K562 (cell line): ENCODE results near the gene POLR1H. TPM values are rescaled to one million over a fixed set of nuclear protein-coding genes. Genes with fewer than 3 reads are reported as not detected.

Source experiments
- ARID1B ChIP-seq: fragments of 450-650 bp; IDR thresholded peaks from 2 replicates; pipeline ENCODE4 v1.6.1; 2016; ENCODE audit warnings: antibody characterized with exemption, mild to moderate bottlenecking, inconsistent platforms
- E2F4 ChIP-seq: sonication (generic); formaldehyde crosslinking; IDR thresholded peaks from 2 replicates; pipeline ENCODE4 v1.8.0; 2022; ENCODE audit warnings: mild to moderate bottlenecking, low read depth, missing genetic modification reagents
- E4F1 ChIP-seq: fragments of 250-450 bp; sonication (Bioruptor Pico); IDR thresholded peaks from 2 replicates; pipeline ENCODE4 v1.5.0; 2021; ENCODE audit warnings: mild to moderate bottlenecking, borderline replicate concordance
- GATAD2B ChIP-seq: fragments of 450-650 bp; IDR thresholded peaks from 2 replicates; pipeline ENCODE4 v1.6.1; 2017; ENCODE audit warnings: mild to moderate bottlenecking, borderline replicate concordance
- GMEB1 ChIP-seq: fragments of 250-450 bp; sonication (Bioruptor Pico); IDR thresholded peaks from 2 replicates; pipeline ENCODE4 v1.4.0; 2020; ENCODE audit warnings: mild to moderate bottlenecking
- ILF3 ChIP-seq: fragments of 450-650 bp; IDR thresholded peaks from 2 replicates; pipeline ENCODE4 v1.6.1; 2018; ENCODE audit warnings: antibody characterized with exemption, mild to moderate bottlenecking, moderate library complexity, borderline replicate concordance
- MAFF ChIP-seq: IDR thresholded peaks from 2 replicates; pipeline ENCODE4 v1.6.1; 2012; ENCODE audit warnings: low read length, improper control_type of control experiment
- MXI1 ChIP-seq: IDR thresholded peaks from 2 replicates; pipeline ENCODE4 v1.6.1; 2011; ENCODE audit warnings: low read depth, mild to moderate bottlenecking, improper control_type of control experiment, low read length
- RBFOX2 ChIP-seq: fragments of 200-400 bp; formaldehyde crosslinking; IDR thresholded peaks from 2 replicates; pipeline ENCODE4 v1.6.1; 2017; ENCODE audit warnings: low read depth, mild to moderate bottlenecking, low read length, moderate library complexity
- SMARCB1 ChIP-seq: IDR thresholded peaks from 2 replicates; pipeline ENCODE4 v1.6.1; 2011; ENCODE audit warnings: improper control_type of control experiment, low read depth; ENCODE audit not compliant: insufficient read length
- SNRNP70 ChIP-seq: fragments of 200-400 bp; formaldehyde crosslinking; optimal IDR thresholded peaks from 2 replicates; pipeline ENCODE3; 2017; ENCODE audit warnings: low read depth, low read length
- SP1 ChIP-seq: sonication (generic); formaldehyde crosslinking; IDR thresholded peaks from 2 replicates; pipeline ENCODE4 v1.8.1; 2022; ENCODE audit warnings: mild to moderate bottlenecking, missing genetic modification reagents
- ZBTB33 ChIP-seq: sonication (generic); formaldehyde crosslinking; IDR thresholded peaks from 2 replicates; pipeline ENCODE4 v1.8.1; 2023; ENCODE audit warnings: mild to moderate bottlenecking, missing genetic modification reagents
- ZBTB5 ChIP-seq: fragments of 450-650 bp; IDR thresholded peaks from 2 replicates; pipeline ENCODE4 v1.6.1; 2017; ENCODE audit warnings: antibody characterized with exemption
- ZNF239 ChIP-seq: fragments of 250-450 bp; sonication (Bioruptor Pico); IDR thresholded peaks from 2 replicates; pipeline ENCODE4 v1.4.0; 2020; ENCODE audit warnings: mild to moderate bottlenecking
- ZNF785 ChIP-seq: fragments of 250-450 bp; sonication (Bioruptor Pico); IDR thresholded peaks from 2 replicates; pipeline ENCODE4 v1.4.0; 2020; ENCODE audit warnings: mild to moderate bottlenecking
- polyA plus RNA-seq, 8 experiments: library from polyadenylated mRNA; depleted of rRNA in 4 of 8; stranded (reverse) in 5 of 8; unstranded in 3 of 8; fragments of >200 nt; fragmentation: Nextera tagmentation in 2 of 8; fragmentation: Illumina TruSeq in 1 of 8; extraction: Ambion mirVana in 2 of 8; extraction: Trizol in 1 of 8; gene quantifications; 2 replicates each; pipeline versions ENCODE4 v1.2.1 to v1.2.3, GENCODE V29; 2011 to 2014; ENCODE audit warnings: inconsistent platforms in 1 of 8, missing spikeins in 1 of 8
- total RNA-seq, 7 experiments: library from RNA; depleted of rRNA in 6 of 7; stranded (reverse); fragments of >200 nt in 6 of 7; fragmentation: Illumina TruSeq in 2 of 7; extraction: Trizol in 2 of 7; gene quantifications; 2 replicates each; pipeline versions ENCODE4 v1.2.1 to v1.2.3, GENCODE V29; 2011 to 2021; ENCODE audit warnings: low replicate concordance in 1 of 7

POLR1H gene
- total and polyA plus RNA-seq, 9 of the 15 experiments (the other 6 are each of a cell fraction or from before 2014, with no cell fraction given), result 92.2 to 333 (median 143) TPM

- TF ChIP-seq E4F1 (no peak), ZBTB33 (CRISPR knock-in tag) (peak; percentile 33; the same call in 1 of the 2 replicates), ZNF239 (CRISPR knock-in tag) (0 out of 2 replicates have a peak, but pooled peaks have one; percentile 25), SMARCB1 (no peak), ILF3 (no peak), ARID1B (no peak; the same call in 1 of the 2 replicates), MAFF (no peak), MXI1 (peak; percentile 80), SNRNP70 (no peak), ZBTB5 (no peak), SP1 (CRISPR knock-in tag) (peak; percentile 93), E2F4 (0 out of 2 replicates have a peak, but pooled peaks have one; percentile 51), RBFOX2 (peak; percentile 82), GMEB1 (CRISPR knock-in tag) (peak; percentile 88), GATAD2B (peak; percentile 24; the same call in 1 of the 2 replicates), ZNF785 (CRISPR knock-in tag) (no peak)
Measured at GRCh38 chr6:30066577-30067459, 5.8 kb downstream of the POLR1H start, which contains the start of gene PPP1R11 (continued).
